ENCODE data around the gene LDAH.

Gene LDAH

DNA sequence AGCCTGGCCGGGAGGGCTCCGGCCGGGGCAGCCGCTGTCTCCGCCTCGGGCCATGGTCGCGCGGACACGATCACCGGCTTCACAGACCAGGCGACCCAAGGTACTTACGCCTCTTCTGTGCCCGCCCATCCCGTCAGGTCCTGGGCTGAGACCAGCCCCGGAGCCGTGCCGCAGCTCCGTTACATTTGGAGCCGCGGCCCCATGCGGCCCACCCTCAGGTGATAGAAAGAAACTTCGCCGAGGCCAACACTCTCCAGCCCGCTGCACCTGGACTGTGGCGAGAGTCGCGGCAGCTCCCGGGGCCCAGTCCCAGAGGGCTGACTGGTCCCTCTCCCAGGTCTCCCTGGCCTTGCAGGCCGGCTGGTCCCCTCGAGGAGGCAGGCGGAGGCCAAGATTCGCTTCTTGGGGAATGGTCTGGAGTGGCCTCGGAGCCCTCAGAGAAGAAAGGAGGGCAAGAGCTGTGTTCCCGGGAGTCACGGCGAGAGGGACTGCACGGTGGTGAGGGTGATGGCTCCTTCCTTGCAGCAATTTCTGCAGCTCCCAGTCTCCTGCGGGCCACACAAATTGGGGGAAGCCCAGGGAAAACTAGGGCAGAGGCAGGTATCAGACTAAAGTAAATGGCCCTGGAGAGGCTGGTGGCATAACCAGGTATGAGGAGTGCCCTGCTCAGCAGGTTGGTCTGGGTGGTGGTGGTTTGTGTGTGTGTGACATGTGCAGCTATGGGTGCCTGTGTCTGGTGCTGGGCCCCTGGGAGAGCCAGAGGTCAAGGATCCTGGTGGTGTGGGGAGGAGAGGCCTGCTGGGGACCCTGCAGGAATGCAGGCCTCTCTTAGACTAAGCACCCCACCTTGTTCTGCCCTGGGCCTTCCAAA is 155.1 kb downstream of the LDAH start:
- DNase-seq (ENCODE audit: low read depth, low spot score): no peak

DNA sequence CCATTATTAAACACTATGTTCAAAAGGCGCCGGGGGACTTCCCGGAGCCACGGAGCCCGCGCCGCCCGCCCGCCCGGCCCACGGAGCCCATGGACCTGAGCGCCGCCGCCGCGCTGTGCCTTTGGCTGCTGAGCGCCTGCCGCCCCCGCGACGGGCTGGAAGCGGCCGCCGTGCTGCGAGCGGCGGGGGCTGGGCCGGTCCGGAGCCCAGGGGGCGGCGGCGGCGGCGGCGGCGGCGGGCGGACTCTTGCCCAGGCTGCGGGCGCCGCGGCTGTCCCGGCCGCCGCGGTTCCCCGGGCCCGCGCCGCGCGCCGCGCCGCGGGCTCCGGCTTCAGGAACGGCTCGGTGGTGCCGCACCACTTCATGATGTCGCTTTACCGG is 155.8 kb downstream of the LDAH start:
- no peak for DNase-seq (ENCODE audit: low read depth, low spot score)

DNA sequence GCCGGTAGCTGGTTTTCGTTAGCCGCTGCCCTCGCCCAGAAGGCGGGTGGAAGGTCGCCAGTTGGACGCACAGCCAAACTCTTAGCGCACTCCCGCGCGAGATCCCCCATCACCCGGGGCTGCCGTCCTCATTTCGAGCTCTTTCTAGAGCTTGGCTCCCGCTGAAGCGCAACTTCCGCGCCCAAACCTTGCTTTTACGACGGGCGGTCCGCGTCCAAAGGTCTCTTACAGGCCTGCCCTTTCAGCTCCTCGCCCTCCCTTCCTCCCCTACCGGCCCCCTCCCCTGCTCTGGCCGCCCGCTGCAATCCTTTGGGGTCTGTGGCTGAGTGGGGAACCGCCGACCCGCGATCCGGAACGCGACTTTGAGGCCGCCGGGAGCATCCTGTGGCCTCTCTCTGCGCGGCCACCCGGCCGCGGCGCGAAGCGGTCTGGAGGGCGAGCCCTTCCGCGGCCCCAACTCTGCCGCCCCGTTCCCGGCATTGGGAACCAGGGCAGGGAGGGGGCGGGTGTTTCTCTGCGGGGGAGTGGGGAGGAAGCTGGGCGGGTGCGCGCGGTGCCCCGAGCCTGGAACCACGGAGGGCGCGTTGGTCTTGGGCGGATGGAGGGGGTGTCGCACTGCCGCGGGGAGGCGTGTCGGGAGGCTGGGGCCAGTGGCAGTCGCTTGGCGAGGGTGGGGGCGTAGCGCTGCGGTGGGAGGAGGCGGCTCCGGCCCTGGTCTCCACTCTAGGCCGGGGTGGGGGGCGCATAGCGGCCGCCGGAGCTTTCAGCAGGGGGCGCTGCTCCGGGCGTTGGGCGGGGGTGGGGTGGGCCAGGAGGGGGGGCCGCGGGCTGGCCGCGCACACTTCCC is 156.4 kb downstream of the LDAH start, which contains the start of gene GDF7:
Gene GDF7, plus strand, starts transcription at position 841 of the 847 bp plus-strand sequence. CDS start 96 bp downstream, outside the sequence.
- DNase-seq (ENCODE audit: low read depth, low spot score): no peak

DNA sequence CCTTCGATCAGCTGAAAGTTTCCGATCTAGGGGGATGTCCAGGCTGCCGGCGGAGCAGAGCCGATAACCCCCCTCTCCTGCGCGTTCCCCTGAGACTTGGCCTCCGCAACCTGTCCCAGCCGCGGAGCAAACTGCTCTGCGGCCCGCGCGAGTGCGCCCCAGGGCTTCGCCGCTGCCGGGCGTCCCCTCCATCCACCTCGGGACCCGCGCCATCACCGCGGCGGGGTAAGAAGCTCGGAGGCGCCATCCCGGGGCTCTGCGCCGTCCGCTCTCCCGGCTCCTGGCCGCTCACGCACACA is 156.9 kb downstream of the LDAH start:
- DNase-seq (ENCODE audit: low read depth, low spot score): no peak

DNA sequence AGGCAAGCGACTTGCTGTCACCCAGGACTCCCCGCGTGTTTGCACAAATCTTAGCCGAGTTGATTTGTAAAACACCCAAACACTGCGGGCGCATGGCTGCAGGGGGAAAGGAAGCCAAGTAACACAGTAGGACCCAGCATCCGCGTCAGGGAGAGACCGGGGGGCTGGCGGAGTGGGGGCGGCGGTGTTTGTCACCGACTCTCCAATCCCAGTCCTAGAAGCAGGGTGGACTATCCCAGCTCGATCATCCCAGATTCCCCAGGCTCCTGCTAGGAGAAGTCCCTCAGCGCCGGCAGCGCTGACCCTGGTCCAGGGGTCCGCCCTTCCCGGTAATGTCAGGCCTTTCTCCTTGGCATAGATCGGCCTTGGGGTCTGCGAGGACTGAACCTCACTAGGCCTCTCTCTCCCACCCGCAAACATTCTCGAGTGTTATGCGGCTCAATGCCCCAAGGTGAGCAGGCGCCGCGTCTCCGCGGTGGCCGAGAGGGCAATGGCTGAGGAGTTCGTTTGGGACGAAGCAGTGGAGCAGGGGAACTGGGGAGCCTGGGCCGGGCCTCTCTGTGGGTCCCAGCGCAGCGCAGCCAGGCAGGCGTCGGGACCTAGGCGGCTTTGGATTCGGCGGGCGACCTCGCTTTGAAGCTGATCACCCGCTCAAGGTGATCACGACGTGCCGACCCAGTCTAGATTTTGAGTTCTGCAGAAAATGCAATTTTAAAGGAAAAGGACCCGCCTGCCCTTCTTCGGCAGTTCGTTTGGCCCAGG is 157.5 kb downstream of the LDAH start:
- no peak for DNase-seq (ENCODE audit: low read depth, low spot score)

DNA sequence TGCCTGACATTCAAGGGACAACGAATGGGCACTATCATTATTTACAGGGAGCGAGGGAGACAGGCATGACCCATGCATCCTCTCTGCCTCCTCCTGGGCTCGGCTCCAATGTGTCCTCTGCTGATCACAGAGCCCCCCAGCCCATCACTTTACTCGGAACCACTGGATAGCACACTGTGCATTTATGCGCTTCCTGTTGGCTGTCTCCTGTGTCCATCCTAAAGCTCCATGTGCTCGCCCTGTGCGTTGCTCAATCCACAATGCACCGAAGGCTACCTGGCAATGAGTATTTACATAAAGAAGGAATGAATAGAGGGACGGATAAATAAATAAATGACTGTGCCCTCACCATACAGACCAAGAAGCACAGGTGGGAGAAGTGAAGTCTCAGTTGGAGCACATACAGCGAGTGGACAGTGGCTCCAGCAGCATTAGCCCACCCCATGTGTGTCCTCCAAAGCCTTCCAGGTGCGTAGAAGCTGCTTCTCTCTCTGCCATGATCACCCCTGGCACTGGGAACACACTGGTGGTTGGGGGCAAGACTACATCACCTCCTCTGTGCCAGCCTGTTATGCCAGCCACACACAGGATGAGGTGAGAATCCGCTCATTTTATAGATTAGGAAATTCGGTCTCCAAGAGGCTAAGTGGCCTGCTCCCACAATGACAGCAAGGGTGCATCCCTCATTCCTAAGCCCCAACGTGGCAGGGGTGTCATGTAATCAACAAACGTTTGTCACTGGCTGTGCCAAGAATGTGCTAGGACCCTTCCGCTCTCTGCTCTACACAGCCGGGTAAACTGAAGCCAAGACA is 158.3 kb downstream of the LDAH start:
- DNase-seq (ENCODE audit: low read depth, low spot score): no peak

DNA sequence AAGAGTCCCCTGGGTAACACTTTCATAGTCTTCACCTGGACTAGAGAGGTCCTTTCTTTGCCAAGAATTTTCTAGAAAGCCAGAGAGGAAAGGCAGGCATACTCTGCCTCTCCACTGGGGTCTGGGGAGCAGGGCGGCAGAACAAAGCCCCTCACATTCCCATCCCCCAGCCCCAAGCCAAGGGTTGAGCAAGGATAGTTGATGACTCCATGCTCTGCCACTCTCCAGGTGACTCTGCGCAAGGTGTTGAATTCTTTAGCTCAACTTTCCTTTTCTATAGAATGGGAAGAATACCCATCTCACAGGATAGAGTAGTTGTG is 158.9 kb downstream of the LDAH start:
- no peak for DNase-seq (ENCODE audit: low read depth, low spot score)

DNA sequence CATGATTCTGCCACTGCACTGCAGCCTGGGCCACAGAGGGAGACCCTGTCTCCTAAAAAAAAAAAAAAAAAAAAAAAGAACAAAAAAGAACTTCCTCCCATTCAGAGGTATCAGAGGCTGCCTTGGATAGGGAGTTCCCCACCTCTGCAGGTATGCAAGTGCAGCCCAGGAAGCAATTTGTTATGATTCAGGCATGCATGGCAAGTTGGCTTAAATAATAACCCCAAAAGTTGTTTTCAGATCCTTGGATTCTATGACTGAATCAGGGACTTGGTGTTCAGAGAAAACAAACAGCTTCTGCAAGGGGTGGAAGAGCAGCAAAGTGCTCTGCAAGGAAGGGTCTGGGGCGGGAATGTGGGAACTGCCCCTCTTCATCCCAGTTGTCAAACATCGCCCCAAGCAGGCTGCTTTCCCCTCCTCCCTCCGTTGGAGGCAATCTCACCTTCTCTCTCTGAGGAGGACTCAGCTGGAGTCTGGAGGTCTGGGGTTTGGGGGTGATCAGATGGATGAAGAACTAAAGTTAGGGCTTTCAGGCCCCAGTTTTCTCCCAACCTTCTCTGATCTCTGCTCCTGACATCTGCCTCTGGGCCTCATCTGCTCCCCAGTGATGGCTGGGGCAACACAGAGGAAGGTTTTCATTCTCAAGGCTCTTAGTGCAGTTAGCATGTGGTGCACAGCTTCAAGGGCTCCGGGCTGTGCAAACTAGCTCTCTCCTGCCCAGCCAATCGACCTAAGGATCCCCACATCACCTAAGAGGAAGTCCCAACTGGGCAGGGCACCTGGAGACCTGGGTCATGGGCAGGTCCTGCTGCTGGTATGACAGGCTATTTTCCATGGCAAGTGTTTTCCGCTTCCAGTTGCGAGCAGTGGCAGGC is 159.5 kb downstream of the LDAH start:
- DNase-seq (ENCODE audit: low read depth, low spot score): no peak

DNA sequence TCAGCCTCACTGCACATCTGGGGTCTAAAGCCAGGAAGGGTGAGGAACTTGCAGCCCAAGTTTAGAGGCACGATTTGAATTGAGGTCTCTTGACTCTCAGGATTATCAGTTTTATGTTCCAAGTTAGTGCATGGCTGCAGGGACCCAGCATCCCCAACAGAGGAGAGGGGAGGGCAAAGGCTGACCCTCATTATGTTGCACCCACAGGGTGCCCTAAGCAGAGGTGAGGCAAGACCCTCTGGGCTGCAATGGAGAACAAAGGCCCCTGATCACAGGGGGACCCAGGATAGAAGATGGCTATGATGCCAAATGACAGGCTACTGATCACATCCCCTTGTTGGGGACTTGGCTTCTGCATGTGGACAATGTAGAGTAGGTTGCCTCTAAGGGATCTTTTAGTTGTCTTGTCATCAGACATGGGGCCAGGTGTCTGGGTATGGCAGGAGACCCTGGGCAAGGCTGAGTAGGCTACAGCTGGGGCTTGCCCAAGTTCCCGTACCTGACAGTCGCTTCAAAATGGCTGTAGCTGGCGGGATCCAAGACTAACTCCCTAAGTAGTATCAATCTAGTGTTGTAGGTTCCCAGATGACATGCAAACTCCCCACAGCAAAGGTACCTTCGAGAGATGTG is 160.5 kb downstream of the LDAH start:
- no peak for DNase-seq (ENCODE audit: low read depth, low spot score)

DNA sequence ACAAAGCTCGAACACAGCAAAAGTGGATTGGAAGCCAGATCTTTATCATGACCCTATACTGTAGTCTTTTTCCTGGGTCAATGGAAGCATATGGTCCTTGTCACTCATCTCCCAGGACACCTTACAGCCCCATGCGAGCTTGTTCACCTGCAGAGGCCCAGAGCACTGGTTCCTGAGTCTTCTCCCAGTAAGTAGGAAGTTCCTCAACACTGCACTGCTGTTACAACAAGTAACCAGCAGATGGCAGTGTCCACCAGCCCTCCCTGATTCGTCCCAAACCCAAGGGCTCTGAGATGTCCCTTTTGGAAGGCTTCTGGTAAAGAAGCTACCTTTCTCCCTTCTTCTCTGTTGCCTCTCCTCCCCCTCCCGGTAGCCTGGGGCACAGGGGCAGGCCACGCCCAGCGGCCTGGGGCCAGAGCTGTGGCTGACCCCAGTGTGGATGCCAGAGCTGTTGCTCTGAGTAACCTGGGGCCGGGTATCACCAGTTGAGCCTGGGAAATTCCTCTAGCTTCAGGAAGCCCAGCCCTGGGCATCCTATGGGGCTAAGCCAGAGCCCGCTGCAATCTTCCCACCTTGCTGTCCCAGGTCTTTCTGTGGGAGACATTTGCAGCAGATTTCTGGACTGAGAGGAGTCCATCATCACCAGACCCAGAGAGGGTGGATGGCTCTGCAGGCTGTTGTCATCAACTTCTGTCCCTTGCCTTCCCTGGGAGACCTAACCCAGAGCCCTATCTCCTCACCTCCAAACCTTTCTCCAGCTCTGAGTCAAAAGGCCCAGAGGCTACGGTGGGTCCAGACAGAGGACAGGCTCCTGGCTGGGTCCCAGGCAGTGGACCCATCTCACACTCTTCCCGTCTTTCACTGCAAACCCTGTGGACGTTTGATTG is 161.2 kb downstream of the LDAH start:
- peak; percentile 34 for DNase-seq (ENCODE audit: low read depth, low spot score)

DNA sequence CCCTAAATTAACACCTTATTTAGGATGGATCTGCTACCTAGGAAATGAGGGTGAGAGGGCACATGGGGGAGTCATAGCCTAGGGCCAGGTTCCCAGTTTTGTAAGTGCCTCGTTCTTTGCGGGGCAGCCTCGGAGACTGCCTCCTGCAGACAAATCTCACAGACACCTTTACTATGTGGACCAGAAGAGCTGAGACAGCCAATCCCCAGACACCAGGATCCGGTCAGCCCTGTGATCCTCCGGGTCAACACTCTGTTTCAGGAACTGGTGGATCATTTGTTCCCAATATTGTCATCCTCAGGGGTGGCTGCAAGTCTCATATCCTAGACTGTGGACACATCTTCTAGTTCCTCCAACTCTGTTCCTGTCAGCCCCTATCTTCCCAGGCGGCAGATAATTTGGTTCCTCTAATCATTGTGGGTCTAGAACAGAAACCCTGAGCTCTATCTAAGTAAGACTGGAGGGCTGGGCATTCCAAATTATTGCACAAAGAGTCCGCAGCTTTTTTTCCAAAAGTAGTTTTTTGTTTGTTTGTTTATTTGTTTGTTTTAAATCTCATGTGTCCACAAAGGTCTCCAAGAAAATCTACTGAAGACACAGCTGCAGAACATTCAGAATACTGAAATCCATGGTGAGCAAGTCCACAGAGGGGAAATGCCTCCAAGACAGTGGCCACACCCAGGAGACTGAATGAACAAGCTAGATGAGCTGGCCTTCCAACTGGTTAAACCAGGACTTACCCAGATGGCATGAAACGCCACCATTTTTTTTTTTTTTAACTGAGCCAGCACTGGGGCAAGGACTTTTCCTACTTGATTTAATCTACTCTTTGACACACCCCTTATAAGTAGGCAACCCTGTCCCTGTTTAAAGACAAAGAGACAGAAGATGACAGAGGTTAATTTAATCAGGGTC is 162.1 kb downstream of the LDAH start:
- no peak for DNase-seq (ENCODE audit: low read depth, low spot score)

DNA sequence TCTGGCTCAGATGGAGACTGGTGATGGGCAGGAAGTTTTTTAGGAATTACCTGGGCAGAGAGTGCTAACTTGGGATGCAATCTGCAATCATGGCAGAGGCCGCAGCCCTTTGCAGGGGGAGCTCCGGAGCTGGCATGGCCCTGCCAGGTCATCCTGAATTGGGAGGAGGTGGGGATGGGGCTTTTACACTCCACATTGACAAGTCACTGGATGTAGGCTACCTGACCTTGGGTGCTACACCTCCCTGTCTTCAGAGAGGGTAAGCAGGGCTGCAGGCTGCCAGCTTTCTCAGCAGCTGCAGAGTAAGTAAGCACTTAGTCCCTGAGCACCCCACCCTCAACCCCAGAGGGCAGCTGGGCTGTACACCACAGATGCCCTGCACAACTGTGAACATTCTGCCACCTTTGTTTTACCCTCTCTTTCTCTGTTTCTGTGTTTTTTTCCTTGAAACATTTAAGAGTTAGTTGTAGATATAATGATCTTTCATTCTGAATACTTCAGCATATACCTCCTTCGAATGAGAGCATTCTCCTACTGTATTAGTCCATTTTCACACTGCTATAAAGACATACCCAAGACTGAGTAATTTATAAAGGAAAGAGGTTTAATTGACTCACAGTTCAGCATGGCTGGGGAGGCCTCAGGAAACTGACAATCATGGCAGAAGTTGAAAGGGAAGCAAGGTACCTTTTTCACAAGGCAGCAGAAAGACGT is 165.2 kb downstream of the LDAH start:
- DNase-seq (ENCODE audit: low read depth, low spot score): no peak

DNA sequence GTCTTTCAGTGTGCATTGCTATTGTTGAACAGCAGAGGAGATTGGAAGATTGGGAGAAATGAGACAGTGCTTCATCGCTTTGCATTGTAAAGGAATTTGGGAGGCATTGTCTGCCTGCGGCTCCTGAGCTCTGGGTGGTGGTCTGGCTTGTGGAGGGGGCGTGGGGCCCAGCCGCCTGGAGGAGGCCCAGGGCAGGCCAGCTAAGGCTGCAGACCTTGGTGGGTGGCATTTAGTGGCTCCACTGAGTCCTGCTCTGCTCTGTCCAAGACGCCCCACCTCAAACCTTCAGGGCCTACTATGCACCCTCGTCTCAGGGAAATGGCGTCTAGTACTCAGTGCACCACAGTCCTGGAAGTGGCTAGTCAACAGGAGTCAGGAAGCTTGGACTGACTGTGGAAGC is 166.3 kb downstream of the LDAH start:
- DNase-seq (ENCODE audit: low read depth, low spot score): no peak

DNA sequence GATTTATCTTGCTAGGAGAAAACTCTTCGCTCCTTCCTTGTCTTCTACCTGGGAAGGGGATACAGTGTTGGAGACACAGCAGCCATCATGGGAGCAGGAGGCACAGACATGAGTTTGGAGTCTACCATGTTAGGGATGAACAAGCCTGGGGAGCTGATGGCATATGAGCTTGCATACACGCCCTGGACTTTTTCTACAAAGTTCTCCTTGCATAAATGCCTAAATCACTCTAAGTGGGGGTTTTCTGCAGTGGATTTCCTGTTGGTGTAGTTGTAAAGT is 168.4 kb downstream of the LDAH start:
- no peak for DNase-seq (ENCODE audit: low read depth, low spot score)

DNA sequence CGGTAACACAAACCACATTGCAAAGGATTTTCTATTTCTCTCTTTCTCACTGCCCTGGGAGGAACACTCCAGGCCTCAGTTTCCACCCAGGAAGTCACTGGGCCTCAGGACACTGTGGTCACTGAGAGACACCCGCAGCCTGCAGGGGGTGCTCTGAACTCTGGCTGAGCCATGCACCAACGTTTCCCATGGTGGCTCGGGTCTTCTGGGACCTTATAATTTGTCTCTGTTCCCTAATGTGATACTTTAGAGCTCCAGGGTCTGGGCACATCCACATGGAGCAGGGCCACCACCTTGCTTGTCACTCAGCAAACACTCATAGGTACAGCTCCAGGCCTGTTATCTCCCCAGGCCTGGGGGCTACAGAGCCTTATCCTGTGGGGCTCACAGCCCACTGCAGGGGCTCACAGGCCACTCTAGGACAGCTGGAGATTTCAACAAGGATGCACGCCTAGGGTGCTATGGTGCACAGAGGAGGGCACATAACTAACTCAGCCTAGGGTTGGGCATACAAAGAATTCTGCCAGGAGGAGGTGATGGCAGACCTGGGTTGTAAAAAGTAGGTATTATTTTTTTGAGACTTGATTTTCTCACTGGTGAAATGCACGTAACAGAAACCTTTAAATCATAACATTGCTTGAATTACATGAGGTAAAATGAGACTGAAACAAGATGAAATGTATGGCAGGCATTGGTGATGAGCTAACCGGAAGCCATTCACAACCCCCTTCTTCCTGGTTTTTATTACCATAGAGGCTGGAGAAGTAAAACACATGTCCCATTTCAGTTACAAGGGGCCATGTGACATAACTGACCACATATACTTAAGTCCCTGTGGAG is 169.0 kb downstream of the LDAH start:
- DNase-seq (ENCODE audit: low read depth, low spot score): no peak

DNA sequence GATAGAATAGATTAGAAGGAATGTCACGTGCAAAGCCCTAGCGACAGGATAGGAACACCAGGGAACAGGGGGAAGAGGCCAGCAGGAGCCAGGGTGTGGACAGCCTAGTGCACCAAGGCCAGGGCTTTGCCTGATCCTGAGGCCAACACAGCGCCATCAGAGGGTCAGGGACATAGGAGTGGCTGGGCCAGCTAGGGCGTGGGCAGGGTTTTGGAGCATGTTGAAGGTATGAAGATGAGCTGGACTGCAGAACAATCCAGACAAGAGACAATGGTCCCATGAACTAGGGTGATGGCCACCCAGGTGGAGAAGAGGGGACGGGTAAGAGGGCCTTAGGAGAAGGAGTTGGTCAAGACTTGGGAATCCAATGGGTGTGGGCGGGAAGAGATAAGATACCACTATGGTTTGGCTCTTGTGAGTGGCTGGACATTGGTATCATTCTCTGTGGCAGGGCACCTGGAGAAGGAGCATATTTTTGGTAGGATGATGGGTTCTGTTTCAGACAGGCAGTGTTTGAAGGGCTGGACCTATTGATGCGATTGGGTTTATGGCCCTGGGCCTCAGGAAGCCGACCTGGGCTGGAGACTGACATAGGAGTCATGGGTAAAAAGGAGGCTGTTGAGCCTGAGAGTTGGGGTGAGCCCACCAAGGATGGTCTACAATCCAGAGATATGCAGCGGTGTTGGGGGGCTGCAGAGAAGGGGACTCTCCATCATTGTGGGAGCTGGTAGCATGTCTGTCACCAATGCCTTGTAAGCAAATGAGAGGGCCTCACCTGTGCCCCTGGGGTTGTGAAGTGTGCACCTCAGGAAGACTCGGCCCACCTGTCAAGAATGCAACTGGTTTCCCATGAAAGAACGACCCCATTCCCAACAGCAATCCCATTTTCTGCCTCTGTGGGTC is 170.0 kb downstream of the LDAH start:
- DNase-seq (ENCODE audit: low read depth, low spot score): no peak

Measured in activated CD4-positive, CD25-positive, alpha-beta regulatory T cell treated with anti-CD3 and anti-CD28 coated beads, Interleukin-2, amount 50 U/mL, for 16 hours (primary cell).